ENCODE data around the gene ZNF75A. TPM values are rescaled to one million over a fixed set of nuclear protein-coding genes. Genes with fewer than 3 reads are reported as not detected.
A peak's percentile ranks its signal among the peaks of the same experiment; 100 is the strongest.

Gene ZNF75A
- total and polyA plus RNA-seq, 9 of the 15 experiments (the other 6 are each of a cell fraction or from before 2014, with no cell fraction given): 7.2 to 24.5 (median 17.1) TPM

DNA sequence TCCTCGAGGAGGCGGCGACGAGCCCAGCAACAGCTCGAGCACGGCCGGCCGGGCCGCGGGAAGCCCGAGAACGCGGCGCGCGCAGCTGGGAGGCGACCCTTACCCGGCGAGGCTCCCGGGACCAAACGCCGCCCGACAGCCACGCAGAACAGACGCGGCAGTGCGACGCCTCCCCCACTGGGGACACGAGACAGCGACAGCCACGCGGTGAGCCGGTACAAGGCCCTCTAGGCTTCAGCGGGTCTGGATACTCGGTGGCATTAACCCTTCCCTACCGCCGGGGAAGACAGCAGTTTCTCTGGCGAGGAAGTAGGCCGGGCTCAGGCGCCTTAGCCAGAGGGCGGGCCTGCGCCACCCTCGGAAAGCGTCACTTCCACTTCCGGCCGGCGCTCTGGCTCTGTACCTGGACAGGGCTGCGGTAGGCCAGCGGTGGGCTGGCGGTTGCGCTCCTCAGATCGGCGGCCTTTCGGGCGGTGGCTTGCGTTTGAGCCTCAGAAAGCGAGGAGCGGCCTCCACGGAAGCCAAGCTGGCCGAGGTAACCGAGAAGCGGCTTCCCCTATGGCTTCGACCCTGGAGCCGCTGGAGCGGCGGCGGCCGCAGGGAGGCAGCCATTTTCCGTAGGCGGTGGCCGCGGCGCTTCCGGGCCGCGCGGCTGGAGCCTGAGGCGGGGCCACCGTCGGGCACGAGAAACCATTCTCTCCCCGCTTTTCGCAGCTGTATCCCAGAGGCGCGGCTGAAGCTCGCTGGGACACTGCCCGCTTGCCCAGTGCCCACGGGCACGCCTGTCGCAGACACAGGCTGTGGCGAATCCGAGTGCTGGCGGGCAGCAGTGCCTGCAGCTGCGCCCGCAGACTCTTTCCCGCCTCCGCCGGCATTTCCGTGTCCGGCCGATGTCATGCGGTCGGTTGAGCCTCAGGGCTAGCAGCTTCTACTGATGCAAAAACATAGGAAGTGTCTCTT, at the start of gene ZNF75A, which contains the start of gene TIGD7 (continued):
- TF ChIP-seq ATF1 (CRISPR knock-in tag; IDR thresholded peaks at IDR 0.05) (no peak), ATF1 (tag; IDR thresholded peaks at IDR 0.05) (peak; percentile 94), TCF7L2 (IDR thresholded peaks at IDR 0.05; ENCODE audit: low read depth, low read length) (no peak), GABPB2 (CRISPR knock-in tag; conservative IDR thresholded peaks at IDR 0.05) (no peak), ZNF134 (CRISPR knock-in tag; conservative IDR thresholded peaks at IDR 0.05) (no peak), HNRNPLL (IDR thresholded peaks at IDR 0.05; ENCODE audit: low read depth, low read length, poor library complexity, severe bottlenecking) (peak; percentile 53), GTF2A2 (tag; IDR thresholded peaks at IDR 0.05) (no peak), PHF20 (IDR thresholded peaks at IDR 0.05; ENCODE audit: partially characterized antibody) (peak; percentile 91), FOXJ3 (CRISPR knock-in tag; IDR thresholded peaks at IDR 0.05) (no peak), ESRRA (IDR thresholded peaks at IDR 0.05; ENCODE audit: borderline replicate concordance, low read depth) (peak; percentile 9; the same call in 1 of the 2 replicates), BRCA1 (IDR thresholded peaks at IDR 0.05) (no peak), BRCA1 (CRISPR knock-in tag; IDR thresholded peaks at IDR 0.05) (0 out of 2 replicates have a peak, but pooled peaks have one; percentile 34), PRPF4 (IDR thresholded peaks at IDR 0.05; ENCODE audit: insufficient read depth, low read depth, low read length, poor library complexity, severe bottlenecking) (no peak), GABPA (tag; conservative IDR thresholded peaks at IDR 0.05; ENCODE audit: low read depth) (peak; percentile 96), RBM25 (IDR thresholded peaks at IDR 0.05; ENCODE audit: low read depth, low read length, severe bottlenecking) (no peak), ZEB2 (IDR thresholded peaks at IDR 0.05) (no peak), JUNB (CRISPR knock-in tag; conservative IDR thresholded peaks at IDR 0.05) (no peak), NFATC3 (IDR thresholded peaks at IDR 0.05) (no peak), PHTF2 (CRISPR knock-in tag; IDR thresholded peaks at IDR 0.05) (no peak), CHD1 (IDR thresholded peaks at IDR 0.05; ENCODE audit: low read length) (no peak)
- TF ChIP-seq, protein P1, sequence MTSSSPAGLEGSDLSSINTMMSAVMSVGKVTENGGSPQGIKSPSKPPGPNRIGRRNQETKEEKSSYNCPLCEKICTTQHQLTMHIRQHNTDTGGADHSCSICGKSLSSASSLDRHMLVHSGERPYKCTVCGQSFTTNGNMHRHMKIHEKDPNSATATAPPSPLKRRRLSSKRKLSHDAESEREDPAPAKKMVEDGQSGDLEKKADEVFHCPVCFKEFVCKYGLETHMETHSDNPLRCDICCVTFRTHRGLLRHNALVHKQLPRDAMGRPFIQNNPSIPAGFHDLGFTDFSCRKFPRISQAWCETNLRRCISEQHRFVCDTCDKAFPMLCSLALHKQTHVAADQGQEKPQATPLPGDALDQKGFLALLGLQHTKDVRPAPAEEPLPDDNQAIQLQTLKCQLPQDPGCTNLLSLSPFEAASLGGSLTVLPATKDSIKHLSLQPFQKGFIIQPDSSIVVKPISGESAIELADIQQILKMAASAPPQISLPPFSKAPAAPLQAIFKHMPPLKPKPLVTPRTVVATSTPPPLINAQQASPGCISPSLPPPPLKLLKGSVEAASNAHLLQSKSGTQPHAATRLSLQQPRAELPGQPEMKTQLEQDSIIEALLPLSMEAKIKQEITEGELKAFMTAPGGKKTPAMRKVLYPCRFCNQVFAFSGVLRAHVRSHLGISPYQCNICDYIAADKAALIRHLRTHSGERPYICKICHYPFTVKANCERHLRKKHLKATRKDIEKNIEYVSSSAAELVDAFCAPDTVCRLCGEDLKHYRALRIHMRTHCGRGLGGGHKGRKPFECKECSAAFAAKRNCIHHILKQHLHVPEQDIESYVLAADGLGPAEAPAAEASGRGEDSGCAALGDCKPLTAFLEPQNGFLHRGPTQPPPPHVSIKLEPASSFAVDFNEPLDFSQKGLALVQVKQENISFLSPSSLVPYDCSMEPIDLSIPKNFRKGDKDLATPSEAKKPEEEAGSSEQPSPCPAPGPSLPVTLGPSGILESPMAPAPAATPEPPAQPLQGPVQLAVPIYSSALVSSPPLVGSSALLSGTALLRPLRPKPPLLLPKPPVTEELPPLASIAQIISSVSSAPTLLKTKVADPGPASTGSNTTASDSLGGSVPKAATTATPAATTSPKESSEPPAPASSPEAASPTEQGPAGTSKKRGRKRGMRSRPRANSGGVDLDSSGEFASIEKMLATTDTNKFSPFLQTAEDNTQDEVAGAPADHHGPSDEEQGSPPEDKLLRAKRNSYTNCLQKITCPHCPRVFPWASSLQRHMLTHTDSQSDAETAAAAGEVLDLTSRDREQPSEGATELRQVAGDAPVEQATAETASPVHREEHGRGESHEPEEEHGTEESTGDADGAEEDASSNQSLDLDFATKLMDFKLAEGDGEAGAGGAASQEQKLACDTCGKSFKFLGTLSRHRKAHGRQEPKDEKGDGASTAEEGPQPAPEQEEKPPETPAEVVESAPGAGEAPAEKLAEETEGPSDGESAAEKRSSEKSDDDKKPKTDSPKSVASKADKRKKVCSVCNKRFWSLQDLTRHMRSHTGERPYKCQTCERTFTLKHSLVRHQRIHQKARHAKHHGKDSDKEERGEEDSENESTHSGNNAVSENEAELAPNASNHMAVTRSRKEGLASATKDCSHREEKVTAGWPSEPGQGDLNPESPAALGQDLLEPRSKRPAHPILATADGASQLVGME (CRISPR knock-in tag; IDR thresholded peaks at IDR 0.05): no peak
